Neural crest cell (in vitro differentiated cells): ENCODE data around the gene FTSJ3. TPM values are rescaled to one million over a fixed set of nuclear protein-coding genes. Genes with fewer than 3 reads are reported as not detected.
"Not testable (repeated sequence)": the region's sequence is repeated elsewhere in the genome, so short reads cannot be mapped to it uniquely, and the experiment has no call there.

Experiments
- DNase-seq: peaks from one replicate; pipeline ENCODE4 v3.0.0; 2021; ENCODE audit warnings: low read depth, mixed read lengths, low spot score
- H3K27ac Mint-ChIP-seq: one replicate; pipeline ENCODE4 v1.8.0; 2021; ENCODE audit warnings: mild to moderate bottlenecking, mixed read lengths; ENCODE audit not compliant: unreplicated experiment
- H3K27me3 Mint-ChIP-seq: 2 replicates; pipeline ENCODE4 v1.8.0; 2021; ENCODE audit warnings: low read depth, mild to moderate bottlenecking, mixed read lengths
- H3K36me3 Mint-ChIP-seq: 2 replicates; pipeline ENCODE4 v1.8.0; 2021; ENCODE audit warnings: low read depth, mild to moderate bottlenecking, mixed read lengths
- H3K4me1 Mint-ChIP-seq: 2 replicates; pipeline ENCODE4 v1.8.0; 2021; ENCODE audit warnings: mixed read lengths
- H3K4me3 Mint-ChIP-seq: one replicate; pipeline ENCODE4 v1.8.0; 2021; ENCODE audit warnings: mild to moderate bottlenecking, mixed read lengths
- H3K9me3 Mint-ChIP-seq: 2 replicates; pipeline ENCODE4 v1.8.0; 2021; ENCODE audit warnings: mixed read lengths
- CTCF ChIP-seq: fragments of 200-600 bp; sonication (generic); conservative IDR thresholded peaks from 2 replicates; pipeline ENCODE4 v1.5.0; 2021; ENCODE audit warnings: antibody characterized with exemption, mild to moderate bottlenecking
- long read RNA-seq: library from polyadenylated mRNA; unstranded; transcript quantifications from one replicate; pipeline ENCODE4 v2.0.0, GENCODE V29; 2020
- total RNA-seq: library from RNA; stranded (reverse); gene quantifications from 2 replicates; pipeline ENCODE4 v1.2.1, GENCODE V29; 2021

The FTSJ3 gene
- total RNA-seq: 57.4 and 59.9 TPM in 2 replicates
- long read RNA-seq, transcript FTSJ3-201 (21 exons, 3,559 nt): major isoform, 122 of 178 reads
- long read RNA-seq, partial matches to known transcripts: 46 of 178 reads
- long read RNA-seq, other reads (novel, unspliced or antisense): 10 of 178 reads

DNA sequence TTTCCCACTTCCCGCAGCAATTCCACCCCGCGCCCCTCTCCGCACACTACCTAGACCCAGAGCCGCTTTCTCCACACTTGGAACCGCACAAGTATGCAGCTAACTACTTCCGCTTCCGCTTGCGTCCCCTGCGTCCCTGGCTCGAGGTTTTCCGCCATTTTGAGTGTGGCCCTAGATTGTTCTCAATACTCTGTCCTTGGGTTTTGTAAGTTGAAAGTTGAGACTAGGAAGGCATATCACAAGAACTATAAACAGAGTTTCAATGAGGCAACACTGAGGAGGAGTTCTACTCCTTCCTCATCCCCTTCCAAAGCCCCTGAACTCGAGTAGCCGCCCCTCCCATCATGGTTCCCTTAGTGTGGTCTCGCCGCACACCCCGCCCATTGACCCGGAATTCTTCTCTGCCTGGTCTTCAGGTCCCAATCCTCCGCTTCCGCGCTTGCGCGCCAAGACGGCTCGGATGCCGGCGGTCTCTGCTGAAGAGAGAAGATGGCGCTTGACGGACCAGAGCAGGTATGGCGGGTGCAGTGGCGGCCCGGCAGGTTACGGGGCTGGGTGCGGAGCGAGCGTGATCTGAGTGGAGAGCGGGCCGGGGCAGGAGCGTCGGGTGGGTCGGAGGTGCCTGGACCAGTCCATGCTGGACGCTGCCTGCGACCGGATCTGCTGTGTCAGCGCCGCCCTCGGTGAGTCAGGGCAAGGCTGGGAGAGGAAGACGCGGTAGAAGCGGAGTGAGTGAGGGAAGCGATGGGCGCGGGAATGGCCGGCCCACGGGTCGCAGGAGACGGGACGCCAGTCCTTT lies at the start of gene FTSJ3, which contains the start of gene PSMC5:
FTSJ3 (minus strand) TSS at position 662 of the 799 bp plus-strand sequence. CDS start 761 bp downstream, outside the sequence.
PSMC5 (plus strand) TSS at position 430 of the 799 bp plus-strand sequence; CDS start at position 490, 60 bp downstream.
- peak within 1 kb of the TSS; percentile 99 for H3K4me3 Mint-ChIP-seq
- peaks cover 3% of the 10 kb centered on the region for H3K27me3 Mint-ChIP-seq
- H3K4me1 Mint-ChIP-seq: peaks cover 39% of the 10 kb centered on the region
- H3K9me3 Mint-ChIP-seq: no peaks in the 10 kb centered on the region
- TF ChIP-seq CTCF: peak; percentile 62
- peak within 1 kb of the TSS; percentile 100 for H3K27ac Mint-ChIP-seq
- H3K36me3 Mint-ChIP-seq: peaks cover 41% of the 10 kb centered on the region
- peak; percentile 90 for DNase-seq

DNA sequence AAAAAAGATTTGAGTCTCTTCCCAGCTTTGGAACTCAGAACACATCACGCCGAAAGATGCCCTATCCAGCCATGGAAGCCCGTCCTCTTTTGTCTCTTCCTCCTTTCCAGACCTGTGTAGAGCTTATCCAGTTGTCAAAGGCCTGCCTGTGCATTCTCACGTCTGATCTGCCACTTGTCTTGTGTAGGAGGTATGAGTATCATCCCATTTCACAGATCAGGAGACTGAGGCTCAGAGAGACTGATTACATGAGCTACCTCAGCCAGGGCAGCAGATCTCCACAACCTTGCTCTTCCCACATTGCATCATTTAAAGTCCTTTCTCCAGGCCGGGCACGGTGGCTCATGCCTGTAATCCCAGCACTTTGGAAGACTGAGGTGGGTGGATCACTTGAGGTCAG lies 47.2 kb upstream of the FTSJ3 start:
- H3K9me3 Mint-ChIP-seq, H3K4me1 Mint-ChIP-seq, H3K36me3 Mint-ChIP-seq, H3K27ac Mint-ChIP-seq, DNase-seq, H3K4me3 Mint-ChIP-seq: not testable (repeated sequence)
- H3K27me3 Mint-ChIP-seq: peaks cover 13% of the 10 kb centered on the region

- not testable (repeated sequence) for DNase-seq, H3K27ac Mint-ChIP-seq, H3K36me3 Mint-ChIP-seq, H3K4me3 Mint-ChIP-seq, H3K9me3 Mint-ChIP-seq, H3K27me3 Mint-ChIP-seq, H3K4me1 Mint-ChIP-seq
Observed at GRCh38 chr17:63874061-63874626, 46.7 kb upstream of the FTSJ3 start.

DNA sequence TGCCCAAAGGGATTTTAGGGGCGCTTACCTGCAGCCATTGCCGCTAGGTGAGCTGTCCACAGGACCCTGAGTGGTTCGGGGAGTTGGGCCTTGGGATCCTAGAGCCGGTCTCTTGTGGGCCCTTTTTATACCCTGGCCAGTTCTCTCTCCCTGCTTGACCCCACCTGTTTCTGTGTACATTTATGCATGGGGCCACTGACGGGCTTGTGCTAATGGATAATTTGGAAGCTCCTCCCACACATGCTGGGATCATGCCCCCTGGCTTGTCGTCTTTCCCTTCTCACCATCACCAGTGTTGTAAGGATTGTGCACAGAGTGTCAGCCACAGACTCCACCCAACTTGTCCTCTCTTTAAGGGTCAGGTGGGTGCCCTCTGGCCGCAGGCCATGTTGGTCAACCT lies 46.1 kb upstream of the FTSJ3 start, which contains the start of gene CSH2:
CSH2 (minus strand) TSS at position 101 of the 400 bp plus-strand sequence; CDS start at position 38, 63 bp downstream.
- not testable (repeated sequence) for H3K36me3 Mint-ChIP-seq, DNase-seq, H3K27me3 Mint-ChIP-seq, H3K9me3 Mint-ChIP-seq, H3K27ac Mint-ChIP-seq, H3K4me3 Mint-ChIP-seq, H3K4me1 Mint-ChIP-seq

DNA sequence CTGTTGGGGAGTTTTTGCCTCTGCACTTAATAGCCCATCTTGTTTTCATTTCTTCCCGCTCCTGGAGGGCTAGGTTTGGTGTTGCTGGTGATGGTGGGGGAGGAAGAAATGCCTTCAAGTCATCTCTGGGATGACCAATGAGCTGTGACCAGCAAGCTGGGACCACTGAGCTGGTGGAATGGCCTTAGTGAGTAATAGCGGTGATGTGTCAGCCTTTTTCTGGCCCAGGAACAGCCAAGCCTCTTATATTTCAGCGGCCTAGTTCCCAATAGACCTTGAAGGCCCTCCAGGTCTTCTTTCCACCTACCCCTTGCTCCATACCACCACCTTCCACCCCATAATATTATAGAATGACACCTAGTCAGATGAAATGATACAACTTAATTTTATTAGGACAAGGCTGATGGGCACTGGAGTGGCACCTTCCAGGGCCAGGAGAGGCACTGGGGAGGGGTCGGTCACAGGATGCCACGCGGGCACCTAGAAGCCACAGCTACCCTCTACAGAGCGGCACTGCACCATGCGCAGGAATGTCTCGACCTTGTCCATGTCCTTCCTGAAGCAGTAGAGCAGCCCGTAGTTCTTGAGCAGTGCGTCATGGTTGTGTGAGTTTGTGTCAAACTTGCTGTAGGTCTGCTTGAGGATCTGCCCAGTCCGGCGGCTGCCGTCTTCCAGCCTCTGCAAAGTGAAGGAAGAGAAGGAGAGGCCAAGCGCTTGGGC lies 44.3 kb upstream of the FTSJ3 start:
- not testable (repeated sequence) for H3K27me3 Mint-ChIP-seq, H3K27ac Mint-ChIP-seq

DNA sequence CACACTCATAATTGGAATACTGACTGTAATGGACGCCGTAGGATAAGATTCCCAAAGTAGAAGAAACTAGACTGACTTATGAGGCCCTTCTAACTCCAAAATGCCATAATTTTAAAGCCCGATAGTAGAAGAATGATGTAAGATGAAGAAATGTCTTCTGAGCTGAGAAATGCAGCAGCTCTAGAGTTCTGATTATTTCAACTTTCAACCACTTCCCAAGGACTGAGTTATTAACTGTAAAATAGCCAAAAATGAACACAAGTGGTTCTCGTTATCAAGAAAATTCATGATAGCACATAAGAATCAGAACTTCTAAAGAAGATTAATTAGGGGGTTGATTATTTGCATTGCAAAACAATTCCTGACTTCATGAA lies 42.8 kb upstream of the FTSJ3 start:
- H3K4me1 Mint-ChIP-seq, H3K36me3 Mint-ChIP-seq, H3K9me3 Mint-ChIP-seq, DNase-seq, H3K27ac Mint-ChIP-seq, H3K4me3 Mint-ChIP-seq, H3K27me3 Mint-ChIP-seq: not testable (repeated sequence)

More for the DNA sequence above, 44.3 kb upstream of the FTSJ3 start:
- not testable (repeated sequence) for DNase-seq, H3K4me3 Mint-ChIP-seq, H3K4me1 Mint-ChIP-seq, H3K9me3 Mint-ChIP-seq, H3K36me3 Mint-ChIP-seq

DNA sequence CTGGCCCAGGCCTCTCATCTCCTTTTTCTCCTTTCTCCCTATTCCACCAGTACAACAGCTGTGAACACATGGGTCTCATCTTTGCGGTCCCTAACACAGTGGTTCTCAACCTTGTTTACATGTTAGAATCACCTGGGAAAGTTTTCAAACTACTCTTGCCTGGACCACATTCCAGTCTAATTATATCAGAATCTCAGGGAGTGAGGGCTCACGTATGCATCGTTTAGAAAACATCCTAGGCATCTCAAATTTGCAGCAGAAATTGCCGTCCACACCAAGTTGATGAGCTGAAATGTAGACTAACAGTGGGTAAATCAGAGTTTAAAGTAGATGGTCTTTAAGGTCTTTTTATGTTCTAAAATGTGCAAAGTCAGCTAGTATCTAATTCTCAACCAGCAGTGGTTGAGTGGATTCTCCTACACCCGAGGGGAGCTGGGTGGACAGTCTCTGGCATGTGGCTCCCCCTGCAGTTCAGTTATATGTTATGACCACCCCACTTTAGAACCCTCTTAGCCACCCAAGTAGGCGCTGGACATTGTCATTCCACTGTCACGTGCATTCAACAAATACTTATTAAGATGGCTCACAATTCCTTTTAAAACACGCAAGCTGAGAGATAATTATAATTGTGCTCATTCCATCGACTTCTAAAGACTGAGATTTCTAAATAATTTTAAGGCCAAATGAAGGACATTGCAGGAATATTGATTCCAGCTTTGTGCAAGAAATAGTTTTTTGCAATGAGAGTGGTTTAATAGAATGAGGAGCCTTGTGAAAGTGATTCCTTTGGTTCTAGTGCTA lies 42.2 kb upstream of the FTSJ3 start:
- not testable (repeated sequence) for DNase-seq, H3K27ac Mint-ChIP-seq, H3K4me1 Mint-ChIP-seq, H3K4me3 Mint-ChIP-seq, H3K27me3 Mint-ChIP-seq, H3K36me3 Mint-ChIP-seq, H3K9me3 Mint-ChIP-seq
- TF ChIP-seq CTCF: peak; percentile 42

DNA sequence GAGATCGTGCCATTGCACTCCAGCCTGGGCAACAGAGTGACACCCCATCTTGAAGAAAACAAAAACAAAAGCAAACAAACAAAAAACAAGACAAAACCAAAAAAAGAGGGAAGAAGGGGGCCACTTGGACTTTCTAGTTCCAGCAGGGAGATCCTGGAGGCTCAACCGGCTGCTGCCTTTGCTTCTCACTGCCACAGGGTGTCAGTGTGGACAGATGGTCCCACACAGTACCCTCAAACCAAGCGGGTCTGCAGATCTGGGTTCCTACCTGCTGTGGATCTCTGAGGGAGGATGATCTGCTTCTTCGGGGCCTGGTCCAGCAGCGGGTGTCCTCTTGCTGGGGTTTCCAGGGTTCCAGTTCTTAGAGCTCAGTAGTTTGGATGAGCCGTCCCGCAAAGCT lies 39.2 kb upstream of the FTSJ3 start:
- H3K27me3 Mint-ChIP-seq, H3K4me1 Mint-ChIP-seq, H3K9me3 Mint-ChIP-seq, H3K27ac Mint-ChIP-seq, H3K36me3 Mint-ChIP-seq, DNase-seq, H3K4me3 Mint-ChIP-seq: not testable (repeated sequence)
